Astrocyte (in vitro differentiated cells and primary cell): Measurements from ENCODE around the gene SCYL3. TPM values are rescaled to one million over a fixed set of nuclear protein-coding genes. Genes with fewer than 3 reads are reported as not detected.

Experiments
- DNase-seq: peaks from one replicate; pipeline ENCODE4 v3.0.0-alpha.2; 2010; ENCODE audit warnings: low read depth
- FAIRE-seq: peaks from 2 replicates; lab custom pipeline; 2011; peaks lifted over from hg19 to GRCh38; lab: Jason Lieb, UNC
- H2AFZ ChIP-seq: 2 replicates; pipeline ENCODE4 v1.6.0; 2012; ENCODE audit warnings: low read depth, low read length, inconsistent platforms
- H3K27ac ChIP-seq: 2 replicates; pipeline ENCODE4 v1.5.1; 2011; ENCODE audit warnings: low read depth, low read length, inconsistent platforms
- H3K27me3 ChIP-seq: 2 replicates; pipeline ENCODE4 v1.6.0; 2011; ENCODE audit warnings: low read length, inconsistent platforms; ENCODE audit not compliant: insufficient read depth
- H3K36me3 ChIP-seq: 2 replicates; pipeline ENCODE4 v1.5.1; 2011; ENCODE audit warnings: low read length, inconsistent platforms; ENCODE audit not compliant: insufficient read depth
- H3K4me1 ChIP-seq: 2 replicates; pipeline ENCODE4 v1.5.1; 2011; ENCODE audit warnings: low read length, inconsistent platforms; ENCODE audit not compliant: insufficient read depth
- H3K4me2 ChIP-seq: 2 replicates; pipeline ENCODE4 v1.6.0; 2012; ENCODE audit warnings: low read length, inconsistent platforms
- H3K4me3 ChIP-seq: 2 replicates; pipeline ENCODE4 v1.5.1; 2011; ENCODE audit warnings: low read depth, mild to moderate bottlenecking, low read length, inconsistent platforms; ENCODE audit not compliant: insufficient read depth
- H3K79me2 ChIP-seq: 2 replicates; pipeline ENCODE4 v1.6.0; 2012; ENCODE audit warnings: mild to moderate bottlenecking, low read length, inconsistent platforms; ENCODE audit not compliant: insufficient read depth
- H3K9ac ChIP-seq: 2 replicates; pipeline ENCODE4 v1.6.0; 2012; ENCODE audit warnings: mild to moderate bottlenecking, low read length, inconsistent platforms
- H3K9me3 ChIP-seq: 2 replicates; pipeline ENCODE4 v1.5.1; 2012; ENCODE audit warnings: low read depth, mild to moderate bottlenecking, low read length, inconsistent platforms; ENCODE audit not compliant: insufficient read depth
- H4K20me1 ChIP-seq: 2 replicates; pipeline ENCODE4 v1.6.0; 2012; ENCODE audit warnings: low read length, inconsistent platforms; ENCODE audit not compliant: insufficient read depth
- H3K27ac Mint-ChIP-seq: one replicate; pipeline ENCODE4 v1.8.0; 2021; ENCODE audit warnings: mild to moderate bottlenecking, mixed read lengths; ENCODE audit not compliant: unreplicated experiment
- H3K27me3 Mint-ChIP-seq: one replicate; pipeline ENCODE4 v1.8.0; 2021; ENCODE audit warnings: low read depth, mixed read lengths; ENCODE audit not compliant: unreplicated experiment
- H3K36me3 Mint-ChIP-seq: one replicate; pipeline ENCODE4 v1.8.0; 2021; ENCODE audit warnings: low read depth, mixed read lengths; ENCODE audit not compliant: unreplicated experiment
- H3K4me1 Mint-ChIP-seq: one replicate; pipeline ENCODE4 v1.8.0; 2021; ENCODE audit warnings: low read depth, mixed read lengths; ENCODE audit not compliant: unreplicated experiment
- H3K4me3 Mint-ChIP-seq: one replicate; pipeline ENCODE4 v1.8.0; 2021; ENCODE audit warnings: mild to moderate bottlenecking, moderate library complexity, mixed read lengths; ENCODE audit not compliant: unreplicated experiment
- H3K9me3 Mint-ChIP-seq: one replicate; pipeline ENCODE4 v1.8.0; 2021; ENCODE audit warnings: mild to moderate bottlenecking, mixed read lengths; ENCODE audit not compliant: unreplicated experiment
- EZH2 ChIP-seq: IDR thresholded peaks from 2 replicates; pipeline ENCODE4 v1.6.1; 2012; ENCODE audit warnings: mild to moderate bottlenecking, low read length, inconsistent platforms; ENCODE audit not compliant: insufficient read depth
- total RNA-seq: library from RNA; stranded (reverse); gene quantifications from 2 replicates; pipeline ENCODE4 v1.2.1, GENCODE V29; 2021
- TF ChIP-seq, protein P1 (sequence below): IDR thresholded peaks from 2 replicates; pipeline ENCODE4 v1.5.1; 2011; ENCODE audit warnings: low read depth, mild to moderate bottlenecking, inconsistent platforms, low read length, moderate library complexity; ENCODE audit not compliant: insufficient read depth

SCYL3 gene
- total RNA-seq, 1 donor from 2014 or later: 6.2 TPM

DNA sequence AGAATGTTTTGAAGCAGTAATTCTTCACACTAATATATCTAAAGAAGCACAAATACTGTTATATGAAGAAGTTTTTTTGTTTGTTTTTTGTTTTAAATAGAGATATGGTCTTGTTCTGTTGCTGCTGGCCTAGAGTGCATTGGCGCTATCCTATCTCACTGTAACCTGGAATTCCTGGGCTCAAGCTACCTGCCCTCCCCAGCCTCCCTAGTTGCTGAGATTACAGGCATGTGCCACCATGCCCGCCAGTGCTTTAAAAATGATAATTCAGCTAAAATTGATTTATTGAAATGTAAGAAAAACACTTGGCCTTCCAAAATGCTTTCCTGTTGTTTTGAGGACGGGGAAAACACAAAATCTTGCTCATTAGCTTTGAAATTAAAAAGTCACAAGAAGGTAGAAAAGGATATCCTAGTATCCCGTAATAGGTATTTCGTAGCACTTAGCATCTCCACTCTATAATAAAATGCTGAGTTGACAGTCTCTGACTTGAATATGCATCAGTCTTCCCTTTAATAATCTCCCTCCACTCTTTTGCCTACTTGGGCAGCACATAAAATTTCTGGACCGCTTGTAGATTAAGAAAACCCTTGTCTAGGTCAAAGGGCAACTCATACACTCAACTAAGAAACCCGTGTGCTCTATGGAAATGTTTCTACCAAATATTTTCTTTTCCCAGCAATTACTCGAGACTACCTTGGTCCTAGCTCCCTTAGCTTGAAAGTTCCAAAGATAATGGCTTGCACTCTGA is 1.3 kb downstream of the SCYL3 start:
- no peaks in the 10 kb centered on the region for H3K9me3 Mint-ChIP-seq
- H3K4me3 Mint-ChIP-seq: peak overlapping the region; percentile 87
- H3K4me2 ChIP-seq: peak overlapping the region; percentile 96
- peaks cover 17% of the 10 kb centered on the region for H3K4me1 Mint-ChIP-seq
- H3K36me3 Mint-ChIP-seq: peaks cover 4% of the 10 kb centered on the region
- DNase-seq: no peak
- peak overlapping the region; percentile 100 for H3K27ac ChIP-seq
- FAIRE-seq: no peak
- peak overlapping the region; percentile 37 for H2AFZ ChIP-seq
- H3K27me3 ChIP-seq: no peaks in the 10 kb centered on the region
- peaks cover 19% of the 10 kb centered on the region for H4K20me1 ChIP-seq
- peaks cover 2% of the 10 kb centered on the region for H3K27me3 Mint-ChIP-seq
- peaks cover 6% of the 10 kb centered on the region for H3K36me3 ChIP-seq
- H3K4me1 ChIP-seq: peaks cover 8% of the 10 kb centered on the region
- peak overlapping the region; percentile 87 for H3K4me3 ChIP-seq
- peak overlapping the region; percentile 95 for H3K9ac ChIP-seq
- no peaks in the 10 kb centered on the region for H3K9me3 ChIP-seq
- H3K79me2 ChIP-seq: peaks cover 49% of the 10 kb centered on the region
- TF ChIP-seq EZH2: no peak
- TF ChIP-seq, protein P1, sequence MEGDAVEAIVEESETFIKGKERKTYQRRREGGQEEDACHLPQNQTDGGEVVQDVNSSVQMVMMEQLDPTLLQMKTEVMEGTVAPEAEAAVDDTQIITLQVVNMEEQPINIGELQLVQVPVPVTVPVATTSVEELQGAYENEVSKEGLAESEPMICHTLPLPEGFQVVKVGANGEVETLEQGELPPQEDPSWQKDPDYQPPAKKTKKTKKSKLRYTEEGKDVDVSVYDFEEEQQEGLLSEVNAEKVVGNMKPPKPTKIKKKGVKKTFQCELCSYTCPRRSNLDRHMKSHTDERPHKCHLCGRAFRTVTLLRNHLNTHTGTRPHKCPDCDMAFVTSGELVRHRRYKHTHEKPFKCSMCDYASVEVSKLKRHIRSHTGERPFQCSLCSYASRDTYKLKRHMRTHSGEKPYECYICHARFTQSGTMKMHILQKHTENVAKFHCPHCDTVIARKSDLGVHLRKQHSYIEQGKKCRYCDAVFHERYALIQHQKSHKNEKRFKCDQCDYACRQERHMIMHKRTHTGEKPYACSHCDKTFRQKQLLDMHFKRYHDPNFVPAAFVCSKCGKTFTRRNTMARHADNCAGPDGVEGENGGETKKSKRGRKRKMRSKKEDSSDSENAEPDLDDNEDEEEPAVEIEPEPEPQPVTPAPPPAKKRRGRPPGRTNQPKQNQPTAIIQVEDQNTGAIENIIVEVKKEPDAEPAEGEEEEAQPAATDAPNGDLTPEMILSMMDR: no peak
- H3K27ac Mint-ChIP-seq: peak overlapping the region; percentile 21

DNA sequence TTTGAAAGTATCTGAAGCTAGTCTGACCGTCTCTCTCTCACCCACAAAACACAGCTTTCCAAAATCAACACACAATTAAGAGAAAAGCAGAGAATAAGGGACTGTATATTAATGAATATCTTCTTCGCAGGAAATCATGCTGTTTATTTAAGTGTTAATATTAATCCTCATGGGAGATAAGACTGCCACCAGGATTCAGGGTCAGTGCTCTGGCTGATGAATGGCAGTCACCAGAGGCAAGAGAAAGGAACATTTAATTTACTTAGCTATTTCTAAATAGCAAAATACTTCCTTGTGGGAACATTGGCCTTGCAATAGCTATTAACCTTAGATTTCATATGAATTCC is 2.2 kb downstream of the SCYL3 start:
- Histone ChIP-seq H2AFZ (no peak overlapping the region), H3K4me2 (peak overlapping the region; percentile 3), H3K4me3 (no peak overlapping the region), H3K9me3 (no peaks in the 10 kb centered on the region), H3K9ac (no peak overlapping the region), H3K27ac (no peak overlapping the region), H3K79me2 (peaks cover 49% of the 10 kb centered on the region), H3K27me3 (no peaks in the 10 kb centered on the region), H3K4me1 (peaks cover 8% of the 10 kb centered on the region), H3K36me3 (peaks cover 6% of the 10 kb centered on the region), H4K20me1 (peaks cover 19% of the 10 kb centered on the region)
- H3K36me3 Mint-ChIP-seq: peaks cover 4% of the 10 kb centered on the region
- no peaks in the 10 kb centered on the region for H3K9me3 Mint-ChIP-seq
- no peak for DNase-seq
- peaks cover 17% of the 10 kb centered on the region for H3K4me1 Mint-ChIP-seq
- H3K4me3 Mint-ChIP-seq: no peak overlapping the region
- H3K27ac Mint-ChIP-seq: peak overlapping the region; percentile 44
- H3K27me3 Mint-ChIP-seq: peaks cover 2% of the 10 kb centered on the region
- TF ChIP-seq, protein P1: no peak
- no peak for TF ChIP-seq EZH2
- FAIRE-seq: no peak
